ENCODE measurements around the gene NIT2. TPM values are rescaled to one million over a fixed set of nuclear protein-coding genes. Genes with fewer than 3 reads are reported as not detected.

Gene NIT2
- total and polyA plus RNA-seq, 9 donors = 13.5 to 45.2 (median 34.8) TPM

GRCh38 chr3:100384733-100385525 lies 50.4 kb downstream of the NIT2 start:
- no peak for TF ChIP-seq EP300 (IDR thresholded peaks at IDR 0.05)
- TF ChIP-seq CTCF (IDR thresholded peaks at IDR 0.05) = no peak
- TF ChIP-seq POLR2A (IDR thresholded peaks at IDR 0.05) = no peak
- no peak for DNase-seq
- Histone ChIP-seq H3K36me3 (no peaks in the 10 kb centered on the region), H3K27ac (no peak overlapping the region), H3K4me1 (ENCODE audit: insufficient read depth) (peaks cover 3% of the 10 kb centered on the region), H3K4me3 (no peak overlapping the region), H3K27me3 (no peaks in the 10 kb centered on the region), H3K9me3 (no peaks in the 10 kb centered on the region)
- WGBS, 3 donors = 80 to 94% (median 86%) methylated on average over 8 of the region's 8 CpGs
- intact Hi-C loops (cut with DNase I) = no loop called here

- Histone ChIP-seq H3K27ac (no peak overlapping the region), H3K9me3 (no peaks in the 10 kb centered on the region), H3K36me3 (no peaks in the 10 kb centered on the region), H3K4me3 (no peak overlapping the region), H3K4me1 (ENCODE audit: insufficient read depth) (peaks cover 3% of the 10 kb centered on the region), H3K27me3 (no peaks in the 10 kb centered on the region)
- intact Hi-C loops (cut with DNase I) = no loop called here
- no peak for DNase-seq
- TF ChIP-seq EP300 (IDR thresholded peaks at IDR 0.05) = no peak
- no peak for TF ChIP-seq CTCF (IDR thresholded peaks at IDR 0.05)
- TF ChIP-seq POLR2A (IDR thresholded peaks at IDR 0.05) = no peak
These were observed 52.0 kb downstream of the NIT2 start for GRCh38 chr3:100386437-100387074.

GRCh38 chr3:100389025-100389424 lies 54.5 kb downstream of the NIT2 start:
- no peaks in the 10 kb centered on the region for H3K36me3 ChIP-seq
- H3K27ac ChIP-seq = no peak overlapping the region
- peaks cover 3% of the 10 kb centered on the region for H3K4me1 ChIP-seq (ENCODE audit: insufficient read depth)
- no peaks in the 10 kb centered on the region for H3K9me3 ChIP-seq
- intact Hi-C loops (cut with DNase I) = no loop called here
- H3K4me3 ChIP-seq = no peak overlapping the region
- DNase-seq = no peak
- TF ChIP-seq POLR2A (IDR thresholded peaks at IDR 0.05) (no peak), CTCF (IDR thresholded peaks at IDR 0.05) (no peak), EP300 (IDR thresholded peaks at IDR 0.05) (no peak)
- 95 to 99% (median 97%) methylated on average over 1 of the region's 1 CpG for WGBS, 3 donors
- no peaks in the 10 kb centered on the region for H3K27me3 ChIP-seq

- Histone ChIP-seq H3K4me3 (no peak overlapping the region), H3K9me3 (no peaks in the 10 kb centered on the region), H3K27ac (no peak overlapping the region), H3K27me3 (no peaks in the 10 kb centered on the region), H3K4me1 (ENCODE audit: insufficient read depth) (peaks cover 9% of the 10 kb centered on the region), H3K36me3 (no peaks in the 10 kb centered on the region)
- 69 to 75% (median 73%) methylated on average over 2 of the region's 2 CpGs for WGBS, 3 donors
- intact Hi-C loops (cut with DNase I) = loop anchor here in 1 of 4 donors (10.0 kb wide), 1 partner anchor 71 kb away; no protein-coding TSS in a partner anchor
- TF ChIP-seq POLR2A (IDR thresholded peaks at IDR 0.05) (no peak), CTCF (IDR thresholded peaks at IDR 0.05) (no peak), EP300 (IDR thresholded peaks at IDR 0.05) (no peak)
- no peak for DNase-seq
These were observed 61.3 kb downstream of the NIT2 start for GRCh38 chr3:100395679-100396431.
